Measurements from ENCODE around the gene LKAAEAR1.
A peak's percentile ranks its signal among the peaks of the same experiment; 100 is the strongest.

GRCh38 chr20:64052987-64053840 lies 31.0 kb downstream of the LKAAEAR1 start:
- TF ChIP-seq CTCF (optimal IDR thresholded peaks at IDR 0.05 in 1 of 3, IDR thresholded peaks at IDR 0.05 in 1 of 3, conservative IDR thresholded peaks at IDR 0.05 in 1 of 3; ENCODE audit: extremely low read depth in 1 of 3, insufficient read depth in 2 of 3, low read length in 3 of 3): peak in 1 of 3 experiments; percentile 2
- TF ChIP-seq EZH2 (IDR thresholded peaks at IDR 0.05; ENCODE audit: low read length): no peak
